IPS-20b (cell line): ENCODE measurements around the gene INO80C.

ENCODE experiments used
- H3K27ac ChIP-seq: one replicate; pipeline ENCODE4 v1.5.1; 2013; ENCODE audit warnings: low read length
- H3K27me3 ChIP-seq: 2 replicates; pipeline ENCODE4 v1.6.1; 2013; ENCODE audit warnings: mild to moderate bottlenecking, low read length, inconsistent platforms; ENCODE audit not compliant: insufficient read depth
- H3K36me3 ChIP-seq: 2 replicates; pipeline ENCODE4 v1.6.1; 2013; ENCODE audit warnings: low read depth, mild to moderate bottlenecking, inconsistent platforms, low read length, moderate library complexity; ENCODE audit not compliant: insufficient read depth
- H3K4me1 ChIP-seq: 2 replicates; pipeline ENCODE4 v1.6.1; 2013; ENCODE audit warnings: mild to moderate bottlenecking, control low read depth, inconsistent platforms, low read length, moderate library complexity; ENCODE audit not compliant: insufficient read depth
- H3K4me3 ChIP-seq: 2 replicates; pipeline ENCODE4 v1.5.1; 2013; ENCODE audit warnings: mild to moderate bottlenecking, low read length, inconsistent platforms
- H3K9ac ChIP-seq: 2 replicates; pipeline ENCODE4 v1.6.1; 2013; ENCODE audit warnings: low read depth, mild to moderate bottlenecking, inconsistent platforms, low read length, moderate library complexity
- H3K9me3 ChIP-seq: 2 replicates; pipeline ENCODE4 v1.6.1; 2013; ENCODE audit warnings: mild to moderate bottlenecking, low read depth, low read length, inconsistent platforms; ENCODE audit not compliant: insufficient read depth

Gene INO80C

DNA sequence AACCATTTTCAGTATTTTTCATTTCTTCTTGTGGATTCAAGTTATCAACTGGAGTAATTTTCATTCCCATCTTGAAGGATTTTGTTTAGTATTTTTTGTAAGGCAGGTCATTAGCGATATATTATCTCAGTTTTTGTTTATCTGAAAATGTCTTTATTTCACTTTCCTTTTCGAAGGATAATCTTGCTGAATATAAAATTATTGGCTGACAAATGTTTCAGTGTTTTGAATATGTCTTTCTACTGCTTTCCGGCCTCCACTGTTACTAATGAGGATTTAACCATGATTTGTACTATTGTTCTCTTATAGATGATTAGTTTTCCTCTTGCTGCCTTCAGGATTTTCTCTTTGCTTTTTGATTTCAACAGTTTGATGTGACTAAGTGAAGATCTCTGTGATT is 62.4 kb downstream of the INO80C start:
- Histone ChIP-seq H3K9ac (no peak overlapping the region), H3K27me3 (no peaks in the 10 kb centered on the region), H3K27ac (no peak overlapping the region), H3K4me3 (no peak overlapping the region), H3K36me3 (no peaks in the 10 kb centered on the region), H3K9me3 (no peaks in the 10 kb centered on the region), H3K4me1 (0 out of 2 replicates have a peak, but pooled peaks cover 5% of the 10 kb centered on the region)

DNA sequence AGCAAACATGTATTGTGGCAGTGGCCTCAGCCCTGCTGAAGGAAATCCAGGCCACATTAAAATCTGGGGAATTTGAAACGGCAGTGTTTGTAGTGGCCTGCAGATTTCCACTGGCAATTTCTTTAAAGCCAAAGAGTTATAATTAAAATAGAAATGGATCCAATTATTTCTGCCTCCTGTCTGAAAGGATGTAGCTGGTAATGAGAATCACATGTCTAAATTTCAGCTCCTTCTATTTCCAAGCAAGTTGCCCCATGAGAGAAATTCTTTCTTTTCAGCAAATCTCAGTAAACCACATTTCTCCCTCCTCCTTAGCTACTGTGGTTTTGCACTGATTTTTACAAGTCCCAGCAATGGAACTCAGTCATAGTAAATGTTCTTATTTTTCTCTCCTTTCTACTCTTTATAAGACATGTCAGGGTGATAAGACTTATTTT is 65.2 kb downstream of the INO80C start:
- no peaks in the 10 kb centered on the region for H3K36me3 ChIP-seq
- H3K4me3 ChIP-seq, result no peak overlapping the region
- H3K4me1 ChIP-seq, result no peaks in the 10 kb centered on the region
- no peak overlapping the region for H3K27ac ChIP-seq
- no peaks in the 10 kb centered on the region for H3K9me3 ChIP-seq
- no peaks in the 10 kb centered on the region for H3K27me3 ChIP-seq
- no peak overlapping the region for H3K9ac ChIP-seq

DNA sequence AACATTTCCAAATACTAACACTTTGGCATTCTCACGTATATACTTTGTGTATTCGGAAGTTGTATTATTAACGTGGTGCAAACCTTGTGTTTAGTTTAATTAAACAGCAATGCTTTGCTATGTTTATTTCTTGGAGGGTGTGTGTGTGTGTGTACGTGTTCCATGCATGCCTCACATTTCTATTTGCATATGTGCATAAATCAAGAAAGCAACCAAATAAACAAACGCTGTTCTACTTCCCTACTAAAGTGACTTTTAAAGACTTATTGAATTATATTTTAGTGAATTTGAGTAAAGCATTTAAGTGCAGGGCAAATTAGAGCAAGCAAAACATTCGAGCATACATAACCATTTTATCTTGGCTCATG is 66.4 kb downstream of the INO80C start:
- Histone ChIP-seq H3K9ac (no peak overlapping the region), H3K4me1 (no peaks in the 10 kb centered on the region), H3K36me3 (no peaks in the 10 kb centered on the region), H3K27me3 (no peaks in the 10 kb centered on the region), H3K27ac (no peak overlapping the region), H3K4me3 (no peak overlapping the region), H3K9me3 (no peaks in the 10 kb centered on the region)

DNA sequence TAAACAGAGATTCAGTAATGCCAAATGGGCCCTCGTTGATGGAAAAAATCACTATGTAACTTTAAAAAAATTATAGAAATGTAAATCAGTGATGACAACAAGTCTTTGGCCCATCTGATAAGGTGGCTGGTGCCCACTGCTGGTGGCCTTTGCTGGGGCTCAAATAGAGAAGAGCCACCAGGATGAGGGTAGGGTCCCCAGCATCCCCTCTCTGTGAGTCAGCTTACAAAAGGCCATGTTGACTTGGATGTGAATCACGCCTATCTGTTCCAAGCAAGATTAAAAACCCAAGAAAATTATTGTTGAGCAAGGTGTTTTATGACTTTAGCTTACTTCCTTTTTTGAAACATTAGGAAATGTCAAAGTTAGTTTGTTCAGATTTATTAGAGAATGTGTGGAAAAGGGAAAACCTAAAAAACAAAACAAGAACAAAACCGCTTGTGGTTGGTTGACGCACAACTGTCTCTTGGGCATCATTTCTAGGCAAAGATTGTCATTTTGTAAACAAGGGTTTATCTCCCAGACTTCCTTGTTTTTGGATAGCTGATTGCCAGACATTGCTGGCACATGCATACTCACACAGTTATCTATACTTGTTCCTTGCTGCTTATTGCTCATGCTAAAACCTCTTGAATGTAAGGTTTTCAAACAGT is 66.9 kb downstream of the INO80C start:
- no peaks in the 10 kb centered on the region for H3K36me3 ChIP-seq
- H3K9me3 ChIP-seq, result no peaks in the 10 kb centered on the region
- no peaks in the 10 kb centered on the region for H3K4me1 ChIP-seq
- no peak overlapping the region for H3K27ac ChIP-seq
- no peak overlapping the region for H3K9ac ChIP-seq
- no peaks in the 10 kb centered on the region for H3K27me3 ChIP-seq
- no peak overlapping the region for H3K4me3 ChIP-seq

DNA sequence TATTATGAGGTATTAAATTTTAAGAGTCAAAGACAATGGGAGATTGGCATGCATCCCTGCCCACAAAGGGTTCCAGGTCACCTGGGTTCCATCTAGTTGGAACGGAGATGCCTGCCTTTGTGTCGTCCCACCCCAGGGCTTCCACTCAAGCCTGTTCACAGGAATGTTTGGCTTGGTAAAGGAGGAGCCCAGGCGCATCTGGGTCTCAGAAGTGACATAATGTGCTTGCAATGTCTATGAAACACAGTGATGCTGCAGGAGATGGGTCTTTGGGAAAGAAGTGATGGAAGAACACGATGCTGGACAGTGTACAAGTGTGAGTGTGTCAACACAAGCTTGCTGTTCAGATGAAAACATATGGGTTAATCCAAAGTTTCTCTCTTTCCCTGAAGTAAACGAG is 71.0 kb downstream of the INO80C start:
- Histone ChIP-seq H3K27ac (no peak overlapping the region), H3K9me3 (no peaks in the 10 kb centered on the region), H3K36me3 (no peaks in the 10 kb centered on the region), H3K9ac (no peak overlapping the region), H3K4me3 (no peak overlapping the region), H3K27me3 (no peaks in the 10 kb centered on the region), H3K4me1 (no peaks in the 10 kb centered on the region; the same call in 1 of the 2 replicates)

DNA sequence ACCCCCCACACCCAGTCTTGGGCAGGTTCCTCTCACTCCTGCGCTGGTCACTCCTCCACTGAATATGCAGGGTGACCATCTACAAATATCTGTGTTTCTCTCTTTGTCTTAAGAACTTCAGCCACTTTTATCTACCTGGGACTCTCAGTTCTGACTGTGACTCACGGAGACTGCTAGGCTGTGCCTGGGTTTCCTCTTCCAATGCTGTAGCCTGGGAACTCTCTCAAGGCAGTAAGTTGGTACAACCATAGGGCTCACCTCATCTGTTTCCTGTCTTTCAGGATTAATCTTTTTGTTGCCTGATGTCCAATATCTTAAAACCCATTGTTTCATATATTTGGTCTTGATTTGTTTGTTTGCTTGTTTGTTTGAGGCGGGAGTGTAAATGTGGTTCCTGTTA is 73.4 kb downstream of the INO80C start:
- H3K27ac ChIP-seq, result no peak overlapping the region
- H3K36me3 ChIP-seq, result no peaks in the 10 kb centered on the region
- H3K4me3 ChIP-seq, result no peak overlapping the region
- no peak overlapping the region for H3K9ac ChIP-seq
- H3K4me1 ChIP-seq, result no peaks in the 10 kb centered on the region; the same call in 1 of the 2 replicates
- no peaks in the 10 kb centered on the region for H3K27me3 ChIP-seq
- no peaks in the 10 kb centered on the region for H3K9me3 ChIP-seq

DNA sequence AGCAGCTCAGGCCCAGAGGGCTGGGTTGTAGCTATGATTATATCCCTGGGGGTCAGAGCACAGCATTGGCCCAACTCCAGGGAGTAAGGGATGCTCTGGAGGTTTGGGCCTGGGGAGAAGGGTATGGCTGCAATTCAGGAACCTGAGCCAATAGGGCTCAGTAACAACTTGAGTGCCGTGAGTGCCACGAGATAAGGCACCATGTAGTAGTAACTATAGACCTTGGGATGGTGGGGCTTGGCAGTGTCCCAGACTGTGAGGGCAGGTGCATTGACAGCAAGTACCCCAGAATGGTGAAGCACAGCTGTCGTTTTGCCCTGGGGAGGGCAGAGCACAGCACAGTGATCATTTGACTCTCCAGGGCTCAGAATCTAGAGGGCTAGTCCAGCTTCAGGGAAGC is 75.5 kb downstream of the INO80C start:
- Histone ChIP-seq H3K4me1 (no peaks in the 10 kb centered on the region; the same call in 1 of the 2 replicates), H3K27ac (no peak overlapping the region), H3K9me3 (peaks cover 11% of the 10 kb centered on the region), H3K4me3 (no peak overlapping the region), H3K27me3 (no peaks in the 10 kb centered on the region), H3K36me3 (no peaks in the 10 kb centered on the region), H3K9ac (no peak overlapping the region)

DNA sequence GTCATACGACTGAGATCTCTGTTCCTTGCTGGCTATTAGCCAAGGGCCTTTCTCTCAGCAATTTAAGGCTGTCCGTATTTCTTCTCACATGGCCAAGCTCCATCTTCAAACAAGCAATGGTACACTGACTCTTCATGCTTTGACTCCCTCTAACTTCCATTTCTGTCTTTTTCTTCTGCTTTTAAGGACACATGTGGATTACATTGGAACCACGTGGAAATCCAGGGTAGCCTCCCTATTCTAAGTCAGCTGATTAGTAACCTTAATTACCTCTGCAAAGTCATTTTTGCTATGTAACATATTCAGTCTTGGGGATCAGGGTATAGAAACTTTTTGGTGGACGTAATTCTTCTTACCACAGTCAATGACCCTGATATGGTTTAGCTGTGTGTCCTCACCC is 79.2 kb downstream of the INO80C start:
- no peak overlapping the region for H3K4me3 ChIP-seq
- peaks cover 15% of the 10 kb centered on the region for H3K9me3 ChIP-seq
- no peak overlapping the region for H3K27ac ChIP-seq
- no peaks in the 10 kb centered on the region for H3K4me1 ChIP-seq
- no peaks in the 10 kb centered on the region for H3K27me3 ChIP-seq
- no peak overlapping the region for H3K9ac ChIP-seq
- H3K36me3 ChIP-seq, result no peaks in the 10 kb centered on the region
